GM12874 (cell line): ENCODE results near the gene SMARCD2.

Source experiments
- CTCF ChIP-seq: IDR thresholded peaks from 2 replicates; pipeline ENCODE4 v1.5.1; 2011; ENCODE audit warnings: low read depth, mild to moderate bottlenecking, control low read depth, low read length, moderate library complexity; ENCODE audit not compliant: insufficient read depth

SMARCD2 gene

GRCh38 chr17:63832455-63832854, 10.0 kb downstream of the SMARCD2 start:
- no peak for TF ChIP-seq CTCF

GRCh38 chr17:63832014-63832413, 10.5 kb downstream of the SMARCD2 start:
- TF ChIP-seq CTCF, result no peak

GRCh38 chr17:63831505-63831904, 11.0 kb downstream of the SMARCD2 start:
- TF ChIP-seq CTCF, result no peak

GRCh38 chr17:63830904-63831491, 11.5 kb downstream of the SMARCD2 start:
- no peak for TF ChIP-seq CTCF

GRCh38 chr17:63830278-63830677, 12.2 kb downstream of the SMARCD2 start:
- no peak for TF ChIP-seq CTCF

GRCh38 chr17:63828936-63829335, 13.5 kb downstream of the SMARCD2 start:
- TF ChIP-seq CTCF, result no peak

- no peak for TF ChIP-seq CTCF
Measured at GRCh38 chr17:63827801-63828221, 14.7 kb downstream of the SMARCD2 start.
